HEK293T (cell line): Measurements from ENCODE around the gene DHRSX.
"Not testable (repeated sequence)": the region's sequence is repeated elsewhere in the genome, so short reads cannot be mapped to it uniquely, and the experiment has no call there.

Source experiments
- CTCF ChIA-PET: fragments of 350-600 bp; formaldehyde crosslinking; extraction: SDS; loops from one replicate; lab custom pipeline; 2021; ENCODE audit warnings: antibody characterized with exemption, inconsistent platforms; lab: Yijun Ruan, JAX
- POLR2A ChIA-PET: fragments of 350-600 bp; formaldehyde crosslinking; extraction: SDS; loops from one replicate; lab custom pipeline; 2020; ENCODE audit warnings: antibody characterized with exemption, inconsistent platforms; lab: Yijun Ruan, JAX
- DNase-seq: peaks from one replicate; pipeline ENCODE4 v3.0.0; 2012; ENCODE audit warnings: mixed read lengths; ENCODE audit errors: extremely low spot score
- ARNT ChIP-seq: fragments of 450-650 bp; IDR thresholded peaks from 2 replicates; pipeline ENCODE4 v1.6.1; 2017; ENCODE audit warnings: mild to moderate bottlenecking
- BHLHE40 ChIP-seq: fragments of 450-650 bp; IDR thresholded peaks from 2 replicates; pipeline ENCODE4 v1.6.1; 2016; ENCODE audit warnings: mild to moderate bottlenecking, moderate library complexity, borderline replicate concordance
- ELF4 ChIP-seq: fragments of 450-650 bp; IDR thresholded peaks from 2 replicates; pipeline ENCODE4 v1.6.1; 2017; ENCODE audit warnings: antibody characterized with exemption
- FOXA1 ChIP-seq: fragments of 450-650 bp; IDR thresholded peaks from 2 replicates; pipeline ENCODE4 v1.6.1; 2016; ENCODE audit warnings: mild to moderate bottlenecking
- FOXK2 ChIP-seq: fragments of 450-650 bp; IDR thresholded peaks from 2 replicates; pipeline ENCODE4 v1.6.1; 2016; ENCODE audit warnings: mild to moderate bottlenecking
- FOXM1 ChIP-seq: fragments of 450-650 bp; IDR thresholded peaks from 2 replicates; pipeline ENCODE4 v1.6.1; 2017; ENCODE audit warnings: mild to moderate bottlenecking, borderline replicate concordance
- HDGF ChIP-seq: fragments of 450-650 bp; IDR thresholded peaks from 2 replicates; pipeline ENCODE4 v1.6.1; 2017; ENCODE audit warnings: antibody characterized with exemption, borderline replicate concordance
- L3MBTL2 ChIP-seq: fragments of 450-650 bp; conservative IDR thresholded peaks from 2 replicates; pipeline ENCODE4 v1.6.1; 2016; ENCODE audit warnings: mild to moderate bottlenecking
- LEF1 ChIP-seq: fragments of 450-650 bp; IDR thresholded peaks from 2 replicates; pipeline ENCODE4 v1.6.1; 2017; ENCODE audit warnings: mild to moderate bottlenecking, borderline replicate concordance
- NFRKB ChIP-seq: fragments of 450-650 bp; IDR thresholded peaks from 2 replicates; pipeline ENCODE4 v1.6.1; 2016; ENCODE audit warnings: mild to moderate bottlenecking, moderate library complexity
- PKNOX1 ChIP-seq: fragments of 450-650 bp; IDR thresholded peaks from 2 replicates; pipeline ENCODE4 v1.6.1; 2016
- SP1 ChIP-seq: fragments of 450-650 bp; IDR thresholded peaks from 2 replicates; pipeline ENCODE4 v1.6.1; 2017
- SUZ12 ChIP-seq: fragments of 450-650 bp; IDR thresholded peaks from 2 replicates; pipeline ENCODE4 v1.6.1; 2016; ENCODE audit warnings: mild to moderate bottlenecking
- TARDBP ChIP-seq: fragments of 450-650 bp; IDR thresholded peaks from 2 replicates; pipeline ENCODE4 v1.6.1; 2016
- ZNF384 ChIP-seq: fragments of 450-650 bp; IDR thresholded peaks from 2 replicates; pipeline ENCODE4 v1.6.1; 2016

DHRSX gene

GRCh38 chrX:2485789-2486345, 14.9 kb downstream of the DHRSX start:
- CTCF ChIA-PET, result no interaction called here
- TF ChIP-seq FOXM1 (no peak), HDGF (no peak), TARDBP (no peak)
- no peak for DNase-seq
- POLR2A ChIA-PET, result no interaction called here

GRCh38 chrX:2484721-2485648, 15.8 kb downstream of the DHRSX start:
- no peak for DNase-seq
- POLR2A ChIA-PET, result no interaction called here
- CTCF ChIA-PET, result no interaction called here

GRCh38 chrX:2484256-2484655, 16.5 kb downstream of the DHRSX start:
- CTCF ChIA-PET, result no interaction called here
- no peak for DNase-seq
- POLR2A ChIA-PET, result no interaction called here
- no peak for TF ChIP-seq BHLHE40
- TF ChIP-seq ZNF384, result no peak
- TF ChIP-seq FOXK2, result no peak
- TF ChIP-seq ELF4, result no peak
- TF ChIP-seq L3MBTL2, result no peak
- TF ChIP-seq HDGF, result no peak
- TF ChIP-seq SUZ12, result no peak
- TF ChIP-seq LEF1, result no peak
- TF ChIP-seq FOXM1, result no peak
- no peak for TF ChIP-seq SP1
- no peak for TF ChIP-seq PKNOX1
- no peak for TF ChIP-seq ARNT

More at GRCh38 chrX:2484721-2485648, 15.8 kb downstream of the DHRSX start:
- TF ChIP-seq NFRKB (no peak), L3MBTL2 (no peak), LEF1 (no peak), FOXK2 (no peak)

GRCh38 chrX:2483398-2484060, 17.2 kb downstream of the DHRSX start:
- POLR2A ChIA-PET, result no interaction called here
- CTCF ChIA-PET, result no interaction called here
- TF ChIP-seq NFRKB, result no peak
- no peak for DNase-seq

GRCh38 chrX:2481597-2481996, 19.2 kb downstream of the DHRSX start:
- CTCF ChIA-PET, POLR2A ChIA-PET, DNase-seq: not testable (repeated sequence)

GRCh38 chrX:2479982-2480381, 20.8 kb downstream of the DHRSX start:
- CTCF ChIA-PET, POLR2A ChIA-PET, DNase-seq: not testable (repeated sequence)

GRCh38 chrX:2479420-2479780, 21.4 kb downstream of the DHRSX start:
- no peak for DNase-seq
- TF ChIP-seq HDGF (no peak), FOXM1 (no peak), NFRKB (no peak), L3MBTL2 (no peak)
- ChIA-PET CTCF (no interaction called here), POLR2A (no interaction called here)

GRCh38 chrX:2478546-2479419, 22.0 kb downstream of the DHRSX start:
- POLR2A ChIA-PET, result no interaction called here
- no peak for TF ChIP-seq FOXA1
- TF ChIP-seq NFRKB, result no peak
- TF ChIP-seq ZNF384, result no peak
- no peak for TF ChIP-seq FOXM1
- TF ChIP-seq TARDBP, result no peak
- TF ChIP-seq ARNT, result no peak
- no peak for TF ChIP-seq SP1
- no peak for TF ChIP-seq FOXK2
- CTCF ChIA-PET, result no interaction called here
- DNase-seq, result no peak

GRCh38 chrX:2477313-2477712, 23.5 kb downstream of the DHRSX start:
- CTCF ChIA-PET, POLR2A ChIA-PET, DNase-seq: not testable (repeated sequence)
